ENCODE data around the gene ALCAM.
A peak's percentile ranks its signal among the peaks of the same experiment; 100 is the strongest.

ALCAM gene

DNA sequence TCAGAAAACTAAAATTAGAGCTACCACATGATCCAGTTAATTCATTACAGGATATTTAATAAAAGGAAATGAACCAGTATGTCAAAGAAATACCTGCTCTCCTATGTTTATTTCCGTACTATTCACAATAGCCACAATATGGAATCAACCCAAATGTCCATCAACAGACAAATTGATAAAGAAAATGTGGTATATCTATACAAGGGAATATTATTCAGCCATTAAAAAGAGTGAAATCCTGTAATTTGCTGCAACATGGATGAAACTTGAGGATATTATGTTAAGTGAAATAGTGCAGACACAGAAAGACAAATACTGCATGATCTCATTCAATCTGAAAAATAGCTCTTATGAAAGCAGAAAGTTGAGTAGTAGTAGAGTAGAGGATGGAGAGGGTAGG lies 33.7 kb upstream of the ALCAM start:
- ATAC-seq, result no peak
- TF ChIP-seq ZNF8 (CRISPR knock-in tag; IDR thresholded peaks at IDR 0.05) (peak; percentile 97), GLIS3 (CRISPR knock-in tag; IDR thresholded peaks at IDR 0.05) (no peak)
- TF ChIP-seq, protein P1, sequence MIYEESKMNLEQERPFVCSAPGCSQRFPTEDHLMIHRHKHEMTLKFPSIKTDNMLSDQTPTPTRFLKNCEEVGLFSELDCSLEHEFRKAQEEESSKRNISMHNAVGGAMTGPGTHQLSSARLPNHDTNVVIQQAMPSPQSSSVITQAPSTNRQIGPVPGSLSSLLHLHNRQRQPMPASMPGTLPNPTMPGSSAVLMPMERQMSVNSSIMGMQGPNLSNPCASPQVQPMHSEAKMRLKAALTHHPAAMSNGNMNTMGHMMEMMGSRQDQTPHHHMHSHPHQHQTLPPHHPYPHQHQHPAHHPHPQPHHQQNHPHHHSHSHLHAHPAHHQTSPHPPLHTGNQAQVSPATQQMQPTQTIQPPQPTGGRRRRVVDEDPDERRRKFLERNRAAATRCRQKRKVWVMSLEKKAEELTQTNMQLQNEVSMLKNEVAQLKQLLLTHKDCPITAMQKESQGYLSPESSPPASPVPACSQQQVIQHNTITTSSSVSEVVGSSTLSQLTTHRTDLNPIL (CRISPR knock-in tag; IDR thresholded peaks at IDR 0.05; ENCODE audit: low read depth), result no peak

GRCh38 chr3:105334138-105334882 lies 32.4 kb upstream of the ALCAM start:
- ATAC-seq, result peak; percentile 26; the same call in 1 of the 3 replicates
- TF ChIP-seq CSDC2 (CRISPR knock-in tag; IDR thresholded peaks at IDR 0.05) (no peak), POU6F1 (CRISPR knock-in tag; IDR thresholded peaks at IDR 0.05; ENCODE audit: borderline replicate concordance, low read depth) (no peak)

- ATAC-seq, result no peak
Measured at GRCh38 chr3:105339946-105340345, 26.8 kb upstream of the ALCAM start.

GRCh38 chr3:105343991-105344390 lies 22.7 kb upstream of the ALCAM start:
- no peak for TF ChIP-seq BACH2 (CRISPR knock-in tag; IDR thresholded peaks at IDR 0.05; ENCODE audit: borderline replicate concordance)
- no peak for TF ChIP-seq RARB (CRISPR knock-in tag; IDR thresholded peaks at IDR 0.05)
- no peak for TF ChIP-seq ZFP30 (CRISPR knock-in tag; IDR thresholded peaks at IDR 0.05)
- TF ChIP-seq TCF4 (CRISPR knock-in tag; IDR thresholded peaks at IDR 0.05; ENCODE audit: borderline replicate concordance), result no peak
- no peak for TF ChIP-seq POU6F1 (CRISPR knock-in tag; IDR thresholded peaks at IDR 0.05; ENCODE audit: borderline replicate concordance, low read depth)
- TF ChIP-seq CSDC2 (CRISPR knock-in tag; IDR thresholded peaks at IDR 0.05), result no peak
- no peak for TF ChIP-seq ZNF8 (CRISPR knock-in tag; IDR thresholded peaks at IDR 0.05)
- TF ChIP-seq TSHZ2 (CRISPR knock-in tag; IDR thresholded peaks at IDR 0.05), result no peak
- TF ChIP-seq SNAI2 (CRISPR knock-in tag; IDR thresholded peaks at IDR 0.05), result no peak
- no peak for TF ChIP-seq ZNF70 (CRISPR knock-in tag; IDR thresholded peaks at IDR 0.05)
- ATAC-seq, result no peak

More at GRCh38 chr3:105339946-105340345, 26.8 kb upstream of the ALCAM start:
- TF ChIP-seq RARB (CRISPR knock-in tag; IDR thresholded peaks at IDR 0.05) (no peak), ZNF70 (CRISPR knock-in tag; IDR thresholded peaks at IDR 0.05) (no peak), ZNF565 (CRISPR knock-in tag; conservative IDR thresholded peaks at IDR 0.05; ENCODE audit: low read depth) (no peak)

DNA sequence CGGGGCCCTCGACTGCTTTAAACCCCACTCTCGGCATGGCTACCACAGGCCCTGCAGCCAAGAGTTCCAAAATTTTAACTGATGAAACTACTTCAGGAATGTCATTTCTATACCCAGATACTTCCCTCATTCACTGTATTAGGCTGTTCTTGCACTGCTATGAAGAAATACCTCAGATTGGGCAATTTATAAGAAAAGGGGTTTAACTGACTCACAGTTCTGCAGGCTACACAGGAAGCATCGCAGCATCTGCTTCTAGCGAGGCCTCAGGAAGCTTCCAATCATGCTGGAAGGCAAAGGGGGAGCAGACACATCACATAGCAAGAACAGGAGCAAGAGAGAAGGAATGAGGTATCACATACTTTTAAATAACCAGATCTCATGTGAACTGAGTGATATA lies 21.6 kb upstream of the ALCAM start:
- TF ChIP-seq BACH2 (CRISPR knock-in tag; IDR thresholded peaks at IDR 0.05; ENCODE audit: borderline replicate concordance) (no peak), POU6F1 (CRISPR knock-in tag; IDR thresholded peaks at IDR 0.05; ENCODE audit: borderline replicate concordance, low read depth) (no peak)
- no peak for ATAC-seq

All from SK-N-SH treated with all-trans-retinoic acid at 6 μM for 48 hours (cell line).